Fibroblast of lung (primary cell): ENCODE data around the gene THSD7B.

Experiments
- EZH2 ChIP-seq: IDR thresholded peaks from 2 replicates; pipeline ENCODE4 v1.5.1; 2012; ENCODE audit warnings: low read length, control low read depth, mild to moderate bottlenecking; ENCODE audit errors: missing control alignments
- TF ChIP-seq, protein P1 (sequence below), 2 donors: IDR thresholded peaks in 1 of 2; conservative IDR thresholded peaks in 1 of 2; 1 replicate in 1 of 2; 2 replicates in 1 of 2; pipeline ENCODE4 v1.5.1; 2011 to 2012; ENCODE audit warnings: low read length in 2 of 2, control low read depth in 1 of 2, inconsistent platforms in 1 of 2, low read depth in 1 of 2, mild to moderate bottlenecking in 1 of 2

DNA sequence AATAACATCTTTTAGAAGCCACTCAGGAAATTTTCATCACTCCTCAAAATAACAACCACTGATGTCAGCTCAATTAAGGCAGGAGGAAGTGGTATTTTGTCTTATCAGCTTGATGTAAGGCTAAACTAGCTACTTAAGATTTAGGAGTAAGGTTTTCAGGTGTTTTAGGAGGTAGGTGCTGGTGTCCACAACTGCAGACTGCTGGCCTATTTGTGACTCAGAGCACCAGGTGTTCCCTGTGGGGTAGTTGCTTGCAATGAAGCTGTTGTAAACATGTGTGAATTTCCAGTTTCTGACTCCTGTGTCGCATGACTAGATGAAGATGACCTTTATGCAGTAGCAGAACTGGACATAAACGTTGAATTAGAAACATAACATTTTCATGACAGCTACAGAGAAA, 164.2 kb downstream of the THSD7B start:
- TF ChIP-seq, protein P1, sequence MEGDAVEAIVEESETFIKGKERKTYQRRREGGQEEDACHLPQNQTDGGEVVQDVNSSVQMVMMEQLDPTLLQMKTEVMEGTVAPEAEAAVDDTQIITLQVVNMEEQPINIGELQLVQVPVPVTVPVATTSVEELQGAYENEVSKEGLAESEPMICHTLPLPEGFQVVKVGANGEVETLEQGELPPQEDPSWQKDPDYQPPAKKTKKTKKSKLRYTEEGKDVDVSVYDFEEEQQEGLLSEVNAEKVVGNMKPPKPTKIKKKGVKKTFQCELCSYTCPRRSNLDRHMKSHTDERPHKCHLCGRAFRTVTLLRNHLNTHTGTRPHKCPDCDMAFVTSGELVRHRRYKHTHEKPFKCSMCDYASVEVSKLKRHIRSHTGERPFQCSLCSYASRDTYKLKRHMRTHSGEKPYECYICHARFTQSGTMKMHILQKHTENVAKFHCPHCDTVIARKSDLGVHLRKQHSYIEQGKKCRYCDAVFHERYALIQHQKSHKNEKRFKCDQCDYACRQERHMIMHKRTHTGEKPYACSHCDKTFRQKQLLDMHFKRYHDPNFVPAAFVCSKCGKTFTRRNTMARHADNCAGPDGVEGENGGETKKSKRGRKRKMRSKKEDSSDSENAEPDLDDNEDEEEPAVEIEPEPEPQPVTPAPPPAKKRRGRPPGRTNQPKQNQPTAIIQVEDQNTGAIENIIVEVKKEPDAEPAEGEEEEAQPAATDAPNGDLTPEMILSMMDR (conservative IDR thresholded peaks at IDR 0.05 in 1 of 2, IDR thresholded peaks at IDR 0.05 in 1 of 2; ENCODE audit: low read depth in 1 of 2, low read length in 2 of 2): no peak
- no peak for TF ChIP-seq EZH2
